ENCODE data around the gene PROX1. TPM values are rescaled to one million over a fixed set of nuclear protein-coding genes. Genes with fewer than 3 reads are reported as not detected.

The PROX1 gene
- polyA plus RNA-seq (2013, experiment 1 of 2): 4.0 TPM
- 5.0 TPM for polyA plus RNA-seq (2013, experiment 2 of 2)

- Histone ChIP-seq H3K9me3 (ENCODE audit: control insufficient read depth, low read length) (no peaks in the 10 kb centered on the region), H3K36me3 (ENCODE audit: control insufficient read depth, insufficient read depth, low read length) (no peaks in the 10 kb centered on the region), H3K4me1 (ENCODE audit: control insufficient read depth, insufficient read depth, low read length, poor library complexity, severe bottlenecking) (peaks cover 26% of the 10 kb centered on the region), H3K4me3 (ENCODE audit: extremely low read depth, insufficient read depth, low read length, poor library complexity, severe bottlenecking) (peak within 1 kb of the TSS; percentile 65), H3K27ac (ENCODE audit: low read depth, low read length, severe bottlenecking) (peak within 1 kb of the TSS; percentile 79)
- WGBS, 2 experiments (ENCODE audit: insufficient coverage in 2 of 2): 0 to 1% methylated on average over 10 to 18 of the region's 29 CpGs
Measured at GRCh38 chr1:213987927-213988506, at the start of gene PROX1. Gene PROX1, plus strand, starts transcription at chr1:213987973. Its CDS starts 8,563 bp downstream, at chr1:213996536.

DNA sequence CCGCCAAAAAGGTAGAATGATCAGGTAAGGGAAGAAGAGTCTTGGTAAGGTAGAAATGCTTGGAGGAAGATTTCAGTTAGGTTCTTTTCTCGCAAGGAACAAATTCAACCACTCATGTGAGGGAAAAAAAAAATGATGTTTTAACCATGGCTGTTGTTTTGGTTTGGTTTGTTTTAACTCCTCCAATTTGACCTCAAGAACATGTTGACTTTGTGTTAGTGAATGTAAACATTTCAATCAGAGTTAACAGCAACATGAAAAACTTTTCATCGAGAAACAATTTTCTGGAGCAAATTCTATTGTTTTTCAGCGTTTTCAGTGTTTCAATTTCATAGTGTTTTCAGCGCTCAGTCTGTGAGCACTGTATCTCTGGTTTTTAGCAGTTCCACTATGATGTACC, 49.0 kb upstream of the PROX1 start:
- 91 to 93% methylated on average over 3 to 4 of the region's 5 CpGs for WGBS, 2 experiments (ENCODE audit: insufficient coverage in 2 of 2)
- no peaks in the 10 kb centered on the region for H3K9me3 ChIP-seq (ENCODE audit: control insufficient read depth, low read length)
- H3K4me1 ChIP-seq (ENCODE audit: control insufficient read depth, insufficient read depth, low read length, poor library complexity, severe bottlenecking): no peaks in the 10 kb centered on the region
- H3K4me3 ChIP-seq (ENCODE audit: extremely low read depth, insufficient read depth, low read length, poor library complexity, severe bottlenecking): no peak overlapping the region
- H3K36me3 ChIP-seq (ENCODE audit: control insufficient read depth, insufficient read depth, low read length): no peaks in the 10 kb centered on the region
- no peak overlapping the region for H3K27ac ChIP-seq (ENCODE audit: low read depth, low read length, severe bottlenecking)

- WGBS, 2 experiments (ENCODE audit: insufficient coverage in 2 of 2): 67 to 88% methylated on average over 1 to 3 of the region's 3 CpGs
Measured at GRCh38 chr1:213939888-213940287, 47.9 kb upstream of the PROX1 start.

DNA sequence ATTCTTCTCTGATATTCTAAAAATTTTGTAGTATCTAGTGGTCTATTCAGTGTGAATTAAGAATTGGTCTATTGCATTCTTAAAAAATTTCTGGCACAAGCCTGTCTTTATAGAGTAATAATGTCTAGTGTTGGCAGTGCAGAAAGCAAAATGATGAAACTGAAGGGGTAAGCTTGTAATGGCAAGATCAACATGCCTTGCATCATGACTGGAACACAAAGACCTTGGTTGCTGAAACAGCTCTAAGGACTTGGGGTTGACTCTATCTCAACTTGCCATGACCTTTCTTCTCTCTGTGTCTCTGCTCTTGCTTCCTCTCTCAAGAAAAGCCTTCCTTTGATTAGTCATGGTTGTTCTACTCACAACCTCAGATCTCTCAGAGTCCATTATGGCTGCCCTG, 46.8 kb upstream of the PROX1 start:
- Histone ChIP-seq H3K9me3 (ENCODE audit: control insufficient read depth, low read length) (no peaks in the 10 kb centered on the region), H3K4me1 (ENCODE audit: control insufficient read depth, insufficient read depth, low read length, poor library complexity, severe bottlenecking) (no peaks in the 10 kb centered on the region), H3K27ac (ENCODE audit: low read depth, low read length, severe bottlenecking) (no peak overlapping the region), H3K36me3 (ENCODE audit: control insufficient read depth, insufficient read depth, low read length) (no peaks in the 10 kb centered on the region), H3K4me3 (ENCODE audit: extremely low read depth, insufficient read depth, low read length, poor library complexity, severe bottlenecking) (no peak overlapping the region)

More at GRCh38 chr1:213939888-213940287, 47.9 kb upstream of the PROX1 start:
- Histone ChIP-seq H3K4me3 (ENCODE audit: extremely low read depth, insufficient read depth, low read length, poor library complexity, severe bottlenecking) (no peak overlapping the region), H3K36me3 (ENCODE audit: control insufficient read depth, insufficient read depth, low read length) (no peaks in the 10 kb centered on the region), H3K9me3 (ENCODE audit: control insufficient read depth, low read length) (no peaks in the 10 kb centered on the region), H3K4me1 (ENCODE audit: control insufficient read depth, insufficient read depth, low read length, poor library complexity, severe bottlenecking) (no peaks in the 10 kb centered on the region), H3K27ac (ENCODE audit: low read depth, low read length, severe bottlenecking) (no peak overlapping the region)

- no peaks in the 10 kb centered on the region for H3K4me1 ChIP-seq (ENCODE audit: control insufficient read depth, insufficient read depth, low read length, poor library complexity, severe bottlenecking)
- no peaks in the 10 kb centered on the region for H3K36me3 ChIP-seq (ENCODE audit: control insufficient read depth, insufficient read depth, low read length)
- no peak overlapping the region for H3K27ac ChIP-seq (ENCODE audit: low read depth, low read length, severe bottlenecking)
- no peaks in the 10 kb centered on the region for H3K9me3 ChIP-seq (ENCODE audit: control insufficient read depth, low read length)
- WGBS, 2 experiments (ENCODE audit: insufficient coverage in 2 of 2): 71 to 100% methylated on average over 1 to 2 of the region's 3 CpGs
- H3K4me3 ChIP-seq (ENCODE audit: extremely low read depth, insufficient read depth, low read length, poor library complexity, severe bottlenecking): no peak overlapping the region
Measured at GRCh38 chr1:213942061-213942460, 45.7 kb upstream of the PROX1 start.

- Histone ChIP-seq H3K27ac (ENCODE audit: low read depth, low read length, severe bottlenecking) (no peak overlapping the region), H3K4me3 (ENCODE audit: extremely low read depth, insufficient read depth, low read length, poor library complexity, severe bottlenecking) (no peak overlapping the region), H3K4me1 (ENCODE audit: control insufficient read depth, insufficient read depth, low read length, poor library complexity, severe bottlenecking) (no peaks in the 10 kb centered on the region), H3K9me3 (ENCODE audit: control insufficient read depth, low read length) (no peaks in the 10 kb centered on the region), H3K36me3 (ENCODE audit: control insufficient read depth, insufficient read depth, low read length) (no peaks in the 10 kb centered on the region)
- WGBS, 2 experiments (ENCODE audit: insufficient coverage in 2 of 2): 66 to 69% methylated on average over 3 to 5 of the region's 6 CpGs
Measured at GRCh38 chr1:213947200-213947801, 40.5 kb upstream of the PROX1 start.

GRCh38 chr1:213951876-213952275, 35.9 kb upstream of the PROX1 start:
- WGBS, 2 experiments (ENCODE audit: insufficient coverage in 2 of 2): 89 to 94% methylated on average over 4 to 5 of the region's 5 CpGs
- H3K4me3 ChIP-seq (ENCODE audit: extremely low read depth, insufficient read depth, low read length, poor library complexity, severe bottlenecking): no peak overlapping the region
- no peak overlapping the region for H3K27ac ChIP-seq (ENCODE audit: low read depth, low read length, severe bottlenecking)
- no peaks in the 10 kb centered on the region for H3K9me3 ChIP-seq (ENCODE audit: control insufficient read depth, low read length)
- H3K36me3 ChIP-seq (ENCODE audit: control insufficient read depth, insufficient read depth, low read length): no peaks in the 10 kb centered on the region
- H3K4me1 ChIP-seq (ENCODE audit: control insufficient read depth, insufficient read depth, low read length, poor library complexity, severe bottlenecking): no peaks in the 10 kb centered on the region

GRCh38 chr1:213953806-213954205, 34.0 kb upstream of the PROX1 start:
- Histone ChIP-seq H3K4me1 (ENCODE audit: control insufficient read depth, insufficient read depth, low read length, poor library complexity, severe bottlenecking) (no peaks in the 10 kb centered on the region), H3K4me3 (ENCODE audit: extremely low read depth, insufficient read depth, low read length, poor library complexity, severe bottlenecking) (no peak overlapping the region), H3K36me3 (ENCODE audit: control insufficient read depth, insufficient read depth, low read length) (no peaks in the 10 kb centered on the region), H3K27ac (ENCODE audit: low read depth, low read length, severe bottlenecking) (no peak overlapping the region), H3K9me3 (ENCODE audit: control insufficient read depth, low read length) (no peaks in the 10 kb centered on the region)
- WGBS, 2 experiments (ENCODE audit: insufficient coverage in 2 of 2): 94% methylated on average over 7 to 8 of the region's 8 CpGs

GRCh38 chr1:213956295-213956770, 31.4 kb upstream of the PROX1 start:
- H3K36me3 ChIP-seq (ENCODE audit: control insufficient read depth, insufficient read depth, low read length): no peaks in the 10 kb centered on the region
- no peak overlapping the region for H3K27ac ChIP-seq (ENCODE audit: low read depth, low read length, severe bottlenecking)
- H3K4me1 ChIP-seq (ENCODE audit: control insufficient read depth, insufficient read depth, low read length, poor library complexity, severe bottlenecking): no peaks in the 10 kb centered on the region
- no peak overlapping the region for H3K4me3 ChIP-seq (ENCODE audit: extremely low read depth, insufficient read depth, low read length, poor library complexity, severe bottlenecking)
- no peaks in the 10 kb centered on the region for H3K9me3 ChIP-seq (ENCODE audit: control insufficient read depth, low read length)
- 58 to 95% methylated on average over 2 to 5 of the region's 8 CpGs for WGBS, 2 experiments (ENCODE audit: insufficient coverage in 2 of 2)

DNA sequence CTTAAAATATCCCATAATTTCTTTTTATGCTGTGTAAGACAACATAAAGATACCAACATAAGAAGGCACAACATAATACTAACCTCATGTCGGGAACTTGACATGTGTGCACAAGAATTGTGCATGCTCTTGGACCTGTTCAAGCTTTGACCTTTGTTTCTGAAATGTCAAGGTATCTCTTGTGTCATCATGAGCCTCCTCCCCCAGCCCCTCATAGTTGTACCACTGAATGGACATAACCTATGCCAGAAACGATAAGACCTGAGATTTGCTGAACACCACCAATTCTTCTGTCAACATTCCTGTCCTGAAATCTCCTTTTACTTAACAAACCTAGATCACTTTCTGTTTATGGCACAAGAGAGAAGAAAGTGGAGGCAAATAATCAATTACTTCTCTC, 29.4 kb upstream of the PROX1 start:
- WGBS, 2 experiments (ENCODE audit: insufficient coverage in 2 of 2): 83 to 86% methylated on average over 1 to 2 of the region's 2 CpGs
- no peak overlapping the region for H3K27ac ChIP-seq (ENCODE audit: low read depth, low read length, severe bottlenecking)
- H3K36me3 ChIP-seq (ENCODE audit: control insufficient read depth, insufficient read depth, low read length): no peaks in the 10 kb centered on the region
- H3K4me1 ChIP-seq (ENCODE audit: control insufficient read depth, insufficient read depth, low read length, poor library complexity, severe bottlenecking): no peaks in the 10 kb centered on the region
- H3K4me3 ChIP-seq (ENCODE audit: extremely low read depth, insufficient read depth, low read length, poor library complexity, severe bottlenecking): no peak overlapping the region
- no peaks in the 10 kb centered on the region for H3K9me3 ChIP-seq (ENCODE audit: control insufficient read depth, low read length)

- Histone ChIP-seq H3K9me3 (ENCODE audit: control insufficient read depth, low read length) (no peaks in the 10 kb centered on the region), H3K36me3 (ENCODE audit: control insufficient read depth, insufficient read depth, low read length) (no peaks in the 10 kb centered on the region), H3K27ac (ENCODE audit: low read depth, low read length, severe bottlenecking) (no peak overlapping the region), H3K4me3 (ENCODE audit: extremely low read depth, insufficient read depth, low read length, poor library complexity, severe bottlenecking) (no peak overlapping the region), H3K4me1 (ENCODE audit: control insufficient read depth, insufficient read depth, low read length, poor library complexity, severe bottlenecking) (no peaks in the 10 kb centered on the region)
- 100% methylated on average over 1 of the region's 2 CpGs; no CpG with 5 or more reads in 1 of the 2 experiments for WGBS, 2 experiments (ENCODE audit: insufficient coverage in 2 of 2)
Measured at GRCh38 chr1:213960963-213961362, 26.8 kb upstream of the PROX1 start.

All from mesodermal cell (in vitro differentiated cells).